HG03196 (cell line): ENCODE measurements around the gene RPL7A.
"Not testable (repeated sequence)": the region's sequence is repeated elsewhere in the genome, so short reads cannot be mapped to it uniquely, and the experiment has no call there.

Source experiments
- ATAC-seq: cut with Tn5 transposase; IDR thresholded peaks from one replicate; pipeline ENCODE4 v1.9.1; 2021; ENCODE audit not compliant: unreplicated experiment

The RPL7A gene

DNA sequence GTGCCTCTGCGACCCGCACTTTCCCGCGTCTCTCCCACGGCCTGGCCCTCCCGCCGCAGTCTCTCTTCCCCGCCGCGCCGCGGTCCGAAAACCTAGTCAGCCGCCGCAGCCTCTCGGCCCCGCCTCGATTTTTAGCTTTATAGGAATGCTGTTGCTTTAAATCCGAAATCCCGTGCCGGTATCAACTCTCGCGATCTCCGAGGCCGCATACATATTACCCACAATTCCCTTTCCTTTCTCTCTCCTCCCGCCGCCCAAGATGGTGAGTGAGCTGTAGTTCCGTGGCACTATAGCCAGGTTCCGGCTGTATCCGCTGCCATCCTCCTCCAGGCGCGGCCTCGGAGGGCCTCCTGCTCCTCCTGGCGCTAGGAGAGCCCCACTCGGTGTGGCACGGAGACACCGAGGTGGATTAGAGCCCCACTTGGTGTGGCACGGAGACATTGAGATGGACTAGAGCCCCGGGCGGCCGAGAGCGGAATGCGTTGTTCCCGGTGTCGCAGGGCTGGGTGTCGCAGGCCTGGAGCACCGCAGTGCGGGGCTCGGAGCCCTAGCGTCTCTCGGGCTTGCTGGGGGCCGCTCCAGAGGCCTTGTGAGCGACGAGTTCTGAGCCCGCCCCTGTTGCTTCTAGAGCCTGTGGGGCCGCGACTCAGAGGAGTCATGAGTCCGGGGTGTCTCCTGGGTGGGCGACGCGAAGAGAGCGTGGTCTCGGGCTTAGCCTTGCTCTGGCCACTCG, at the start of gene RPL7A, which contains the start of gene MED22:
TSS of gene RPL7A (plus strand) at position 234 of the 733 bp plus-strand sequence. CDS start at position 260, 26 bp downstream.
TSS of gene MED22 (minus strand) at position 147 of the 733 bp plus-strand sequence. CDS start 1,469 bp downstream, outside the sequence.
- ATAC-seq: peak; percentile 74

DNA sequence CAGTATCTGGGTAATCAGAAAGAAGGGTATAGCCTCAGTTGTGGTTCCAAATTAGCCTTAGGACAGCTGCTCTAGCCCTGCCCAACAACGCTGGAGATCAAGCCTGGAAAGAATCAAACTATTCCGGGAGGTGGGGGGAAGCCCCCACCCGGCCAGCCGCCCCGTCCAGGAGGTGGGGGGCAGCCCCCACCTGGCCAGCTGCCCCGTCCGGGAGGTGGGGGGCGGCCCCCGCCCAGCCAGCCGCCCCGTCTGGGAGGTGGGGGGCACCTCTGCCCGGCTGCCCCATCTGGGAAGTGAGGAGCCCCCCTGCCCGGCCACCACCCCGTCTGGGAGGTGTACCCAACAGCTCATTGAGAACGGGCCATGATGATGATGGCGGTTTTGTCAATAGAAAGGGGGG, 48.0 kb upstream of the RPL7A start:
- ATAC-seq: not testable (repeated sequence)

DNA sequence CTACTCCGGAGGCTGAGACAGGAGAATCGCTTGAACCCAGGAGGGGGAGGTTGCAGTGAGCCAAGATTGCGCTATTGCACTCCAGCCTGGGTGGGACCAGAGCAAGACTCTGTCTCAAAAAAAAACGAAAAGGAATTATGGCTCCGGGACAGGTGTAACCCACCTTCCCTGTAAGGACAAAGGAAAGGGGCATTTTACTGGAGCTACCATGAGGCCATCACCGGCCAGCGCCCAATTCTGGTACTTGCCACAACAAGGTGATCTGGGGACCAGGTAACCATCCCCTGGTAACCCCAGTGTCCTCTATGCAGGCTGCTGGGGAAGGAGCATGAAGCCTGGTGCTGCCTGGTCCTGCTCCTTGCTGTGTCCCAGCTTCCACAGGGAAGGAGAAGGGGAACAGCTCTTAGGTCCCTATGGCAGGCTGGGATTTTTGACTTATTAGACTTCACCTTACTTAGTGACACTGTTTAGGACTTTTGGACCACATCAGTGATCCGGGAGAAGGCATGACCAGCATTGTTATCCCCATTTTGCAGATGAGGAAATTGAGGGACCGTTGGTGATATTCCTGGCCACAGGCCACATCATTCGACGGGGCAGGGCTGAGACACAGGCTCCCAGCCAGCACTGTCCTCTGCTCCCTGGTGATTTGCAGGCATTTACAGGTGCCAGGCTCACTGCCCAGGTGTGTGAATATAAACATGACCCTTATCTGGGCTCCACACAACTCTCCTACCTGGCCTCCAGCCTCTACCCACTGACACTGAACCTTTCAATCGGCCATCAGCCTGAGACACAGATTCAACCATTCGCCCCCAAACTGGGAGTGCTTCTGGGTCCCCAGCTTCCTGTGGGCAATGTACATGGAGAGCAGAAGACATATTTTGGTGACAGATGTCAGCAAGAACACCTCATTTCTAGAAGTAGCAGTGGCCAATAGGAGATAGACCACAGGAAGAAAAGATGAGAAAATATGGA, 46.5 kb upstream of the RPL7A start:
- no peak for ATAC-seq

DNA sequence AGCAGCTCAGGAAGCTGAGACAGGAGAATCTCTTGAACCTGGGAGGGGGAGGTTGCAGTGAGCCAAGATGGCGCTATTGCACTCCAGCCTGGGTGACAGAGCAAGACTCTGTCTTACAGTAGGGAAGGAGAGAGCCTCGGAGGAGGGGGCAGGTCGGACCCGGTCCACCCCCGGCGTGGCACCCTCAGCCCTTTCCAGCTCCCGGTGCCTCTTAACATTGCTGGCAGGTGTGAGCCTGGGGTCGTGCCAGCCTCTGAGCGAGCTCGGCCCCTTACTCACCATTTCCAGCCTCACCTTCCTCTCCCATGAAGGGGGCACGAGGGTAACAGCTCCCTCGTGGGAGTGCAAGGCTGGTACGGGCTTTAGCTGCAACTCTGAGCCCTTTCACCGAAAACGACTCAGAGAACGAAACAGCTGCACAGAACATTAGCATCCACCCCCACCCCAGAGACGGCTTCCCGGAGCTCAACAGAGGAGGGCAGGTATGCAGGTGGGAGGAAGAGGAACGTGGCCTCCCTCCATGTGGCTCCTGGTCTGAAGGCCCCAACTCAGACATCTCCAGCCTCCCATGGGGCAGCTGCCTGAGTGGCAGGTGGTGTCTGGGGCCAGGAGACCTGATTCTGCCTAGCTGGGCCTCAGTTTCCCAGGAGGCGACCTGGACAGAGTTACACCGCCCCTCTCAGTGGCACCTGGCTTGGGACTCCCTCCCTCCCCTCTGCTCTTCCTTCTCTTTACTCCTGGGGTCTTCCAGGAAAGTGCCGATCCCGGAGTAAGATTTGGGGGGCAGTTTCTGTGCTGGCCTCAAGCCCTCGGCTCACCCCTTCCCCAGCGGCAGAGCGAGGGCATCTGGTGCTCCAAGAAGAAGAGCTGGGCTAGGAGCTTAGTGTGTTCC, 44.5 kb upstream of the RPL7A start:
- no peak for ATAC-seq

DNA sequence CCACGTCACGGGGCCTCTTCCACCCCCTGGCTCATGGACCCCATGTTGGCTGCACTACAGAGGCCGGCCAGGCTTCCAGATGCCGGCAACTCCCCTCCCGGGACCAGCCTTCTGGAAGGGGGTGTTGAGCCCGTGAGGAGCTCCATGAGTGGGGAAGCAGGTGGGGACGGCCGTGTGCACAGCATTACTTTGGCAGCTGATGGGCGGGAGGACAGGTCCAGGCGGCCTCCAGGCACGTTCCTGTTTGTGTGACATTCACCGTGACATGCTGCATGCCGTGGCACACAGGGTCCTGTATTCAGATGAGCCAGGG, 43.9 kb upstream of the RPL7A start:
- no peak for ATAC-seq

DNA sequence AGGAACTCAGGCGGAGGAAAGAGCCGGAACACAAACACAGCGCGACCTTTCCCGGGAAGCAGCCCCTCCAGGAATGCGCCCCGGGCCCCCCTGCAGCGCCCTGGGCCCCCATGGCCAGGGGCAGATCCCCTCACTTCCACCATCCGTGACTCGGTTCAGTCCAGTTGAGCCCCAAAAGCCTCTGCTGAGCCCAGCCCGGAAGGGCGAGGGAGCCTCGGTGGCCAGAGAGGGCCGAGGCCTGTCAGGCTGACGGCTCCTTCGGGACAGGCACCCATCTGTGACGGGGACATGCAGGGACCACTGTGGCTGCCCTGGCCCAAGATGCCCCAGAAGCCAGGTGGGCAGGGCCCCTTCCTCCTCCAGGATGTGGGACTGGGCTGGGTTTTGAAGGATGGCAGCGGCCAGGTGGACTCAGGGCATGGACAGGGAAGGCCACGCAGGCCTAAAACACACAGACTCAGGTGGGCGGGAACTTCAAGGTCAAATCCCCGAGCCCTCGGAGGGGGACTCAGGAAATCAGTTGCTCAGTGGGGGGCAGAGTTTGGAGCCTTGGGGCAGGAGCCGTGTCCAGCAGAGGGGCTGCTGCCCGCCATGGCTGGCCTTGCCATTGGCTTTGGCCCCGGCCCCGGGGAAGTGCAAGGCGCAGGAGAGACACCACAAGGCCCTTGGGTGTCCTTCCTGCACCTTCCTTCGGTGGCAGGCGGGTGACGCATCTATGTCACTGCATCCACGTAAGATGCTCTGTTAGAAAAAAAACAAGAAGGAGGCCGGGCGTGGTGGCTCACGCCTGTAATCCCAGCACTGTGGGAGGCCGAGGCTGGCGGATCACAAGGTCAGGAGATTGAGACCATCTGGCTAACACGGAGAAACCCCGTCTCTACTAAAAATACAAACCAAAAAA, 43.3 kb upstream of the RPL7A start:
- no peak for ATAC-seq

DNA sequence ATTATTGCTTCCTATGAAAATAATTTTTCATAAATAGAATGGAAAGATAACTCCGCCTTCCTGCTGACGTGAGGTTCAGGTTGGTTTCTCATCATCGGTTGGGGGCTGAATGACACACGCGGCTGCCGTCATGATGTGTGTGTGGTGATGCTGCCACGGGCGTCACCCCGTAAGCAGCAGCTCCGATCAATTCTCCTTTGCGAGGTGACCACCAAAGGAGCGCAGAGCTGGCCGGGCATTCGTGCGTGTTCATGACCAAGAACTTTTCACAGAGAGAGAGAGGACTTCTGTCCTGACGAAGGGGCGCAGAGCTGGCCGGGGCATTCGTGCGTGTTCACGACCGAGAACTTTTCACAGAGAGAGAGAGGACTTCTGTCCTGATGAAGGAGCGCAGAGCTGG, 42.3 kb upstream of the RPL7A start:
- no peak for ATAC-seq

DNA sequence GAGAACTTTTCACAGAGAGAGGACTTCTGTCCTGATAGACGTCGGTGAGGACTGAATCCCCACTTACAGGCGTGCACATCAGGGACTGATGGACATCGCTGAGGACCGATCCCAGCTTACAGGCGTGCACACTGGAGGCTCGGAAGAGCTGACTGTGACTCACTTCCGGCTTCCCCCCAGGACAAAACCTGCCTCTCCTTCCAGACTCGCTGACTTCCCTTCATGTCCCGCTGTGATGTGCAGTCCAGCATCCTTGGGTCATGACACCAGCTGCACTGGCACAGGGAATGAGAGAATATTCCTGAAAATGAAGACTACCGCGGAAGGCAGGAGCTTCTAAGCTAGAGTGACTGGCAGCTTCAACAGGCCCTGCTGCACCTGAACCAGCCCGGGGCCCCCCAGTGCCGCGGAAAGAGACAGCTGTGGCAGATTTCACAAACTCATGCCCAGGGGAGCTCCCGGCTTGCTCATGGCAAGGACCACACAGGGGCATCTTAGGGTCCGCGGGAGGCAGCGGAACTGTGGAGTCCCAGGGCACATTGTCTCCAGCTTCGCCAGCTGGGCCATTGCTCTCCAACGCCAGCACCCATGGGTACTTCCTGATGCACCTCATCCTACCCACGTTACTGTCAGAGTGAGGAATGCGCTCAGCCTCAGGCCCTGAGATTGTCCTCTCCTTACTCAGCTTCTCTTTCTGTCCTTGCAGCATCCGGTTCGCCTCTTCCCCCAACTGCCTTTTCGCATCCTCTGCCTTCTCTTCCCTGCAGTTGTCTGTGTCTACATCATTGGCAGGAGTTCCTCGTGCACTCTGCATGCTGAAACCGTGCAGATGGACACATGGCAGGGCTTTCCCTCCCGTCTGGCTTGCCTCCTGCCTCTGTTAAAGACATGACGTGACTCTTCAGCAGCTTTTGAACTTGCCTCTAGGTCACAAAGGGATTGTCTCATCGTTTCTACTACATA, 41.5 kb upstream of the RPL7A start:
- ATAC-seq: no peak

DNA sequence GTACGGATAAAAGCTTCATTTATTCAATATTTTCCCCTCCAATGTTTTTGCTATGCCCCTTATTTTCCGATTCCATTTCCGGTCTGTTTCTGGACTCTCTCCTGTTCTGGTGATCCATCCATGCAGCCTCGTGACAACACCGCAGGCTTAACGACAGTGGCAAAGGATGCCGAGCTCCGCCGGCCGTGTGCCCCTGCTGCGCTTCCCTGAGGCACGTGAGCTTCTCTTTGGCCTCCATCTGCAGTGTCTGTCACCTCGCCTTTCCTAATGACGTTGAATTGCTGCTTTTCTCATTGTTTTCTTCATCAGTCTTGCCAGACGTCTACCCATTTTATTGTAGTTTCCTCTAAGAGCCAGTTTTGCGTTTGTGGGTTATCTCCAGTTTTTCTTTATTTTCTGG, 40.7 kb upstream of the RPL7A start:
- no peak for ATAC-seq

DNA sequence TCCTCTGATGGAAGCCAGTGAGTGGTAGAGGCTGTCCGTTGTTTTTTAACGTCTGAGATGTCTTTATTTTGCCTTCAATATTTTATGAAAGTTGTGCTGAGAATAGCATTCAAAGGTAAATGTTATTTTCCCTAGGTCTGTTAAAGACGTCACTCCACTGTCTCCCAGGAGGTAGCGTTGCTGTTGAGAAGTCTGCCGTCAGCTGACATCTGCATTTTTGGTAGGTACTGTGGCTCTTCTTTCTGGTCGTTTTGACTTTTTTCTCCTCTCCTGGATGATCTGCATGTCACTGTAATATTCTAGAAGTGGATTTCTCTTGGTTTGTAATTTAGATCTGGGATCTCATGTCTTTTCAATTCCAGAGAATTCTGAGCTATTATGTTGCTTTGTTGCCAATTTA, 38.4 kb upstream of the RPL7A start:
- ATAC-seq: no peak

DNA sequence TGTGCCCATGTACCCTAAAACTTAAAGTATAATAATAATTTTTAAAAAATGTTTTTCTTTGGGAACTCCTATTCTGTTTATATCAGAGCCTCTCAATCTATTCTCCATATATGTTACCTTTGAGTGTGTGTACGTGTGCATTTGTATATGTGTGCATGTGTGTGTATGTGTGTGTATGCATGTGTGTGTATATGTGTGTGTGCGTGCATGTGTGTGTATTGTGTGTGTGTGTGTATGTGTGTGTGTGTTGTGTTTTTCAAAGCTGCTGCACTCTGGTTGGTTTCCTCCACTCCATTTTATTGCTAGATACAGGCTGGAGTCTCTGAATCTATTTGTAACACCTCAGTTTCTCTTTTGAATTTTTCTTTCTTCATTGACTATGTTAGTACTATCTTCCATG, 32.0 kb upstream of the RPL7A start:
- ATAC-seq: no peak

DNA sequence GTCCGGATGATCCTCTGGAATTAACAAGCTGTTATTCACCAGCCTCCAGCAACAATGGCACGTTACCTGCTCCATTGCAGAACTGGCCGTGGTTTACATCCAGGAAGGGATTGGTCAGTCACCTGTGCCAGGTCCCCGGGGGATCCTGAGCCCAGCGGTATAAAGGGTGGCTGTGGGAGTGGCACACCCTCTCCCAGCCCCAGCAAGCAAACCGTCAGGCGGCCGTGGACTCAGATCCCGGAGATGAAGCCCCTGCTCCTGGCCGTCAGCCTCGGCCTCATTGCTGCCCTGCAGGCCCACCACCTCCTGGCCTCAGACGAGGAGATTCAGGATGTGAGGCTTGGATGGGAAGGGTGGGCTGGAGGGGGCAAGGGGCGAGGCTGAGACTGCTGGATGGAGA, 30.5 kb upstream of the RPL7A start:
- ATAC-seq: not testable (repeated sequence)

DNA sequence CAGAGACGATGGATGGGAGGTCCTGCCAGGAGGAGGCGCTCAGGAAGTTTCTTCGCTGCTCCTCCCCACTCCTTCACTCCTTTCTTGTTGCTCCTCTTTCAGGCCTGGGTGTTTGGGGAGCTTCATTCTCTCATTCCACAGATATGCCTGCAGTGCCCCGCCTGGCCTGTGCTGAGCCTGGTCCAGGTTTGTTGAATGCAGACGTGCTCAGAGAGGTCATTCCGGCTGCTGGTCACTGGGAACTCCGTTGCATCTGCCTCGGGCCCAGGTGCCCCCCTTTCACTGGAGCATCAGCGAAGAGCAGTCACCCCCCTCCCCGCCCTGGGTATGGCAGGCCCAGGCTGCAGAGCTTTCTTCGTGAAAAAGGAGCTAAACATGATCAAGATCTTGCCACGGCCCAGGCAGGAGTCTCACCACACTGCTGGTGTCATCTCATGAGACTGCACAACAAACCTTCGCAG, 27.6 kb upstream of the RPL7A start:
- ATAC-seq: no peak

DNA sequence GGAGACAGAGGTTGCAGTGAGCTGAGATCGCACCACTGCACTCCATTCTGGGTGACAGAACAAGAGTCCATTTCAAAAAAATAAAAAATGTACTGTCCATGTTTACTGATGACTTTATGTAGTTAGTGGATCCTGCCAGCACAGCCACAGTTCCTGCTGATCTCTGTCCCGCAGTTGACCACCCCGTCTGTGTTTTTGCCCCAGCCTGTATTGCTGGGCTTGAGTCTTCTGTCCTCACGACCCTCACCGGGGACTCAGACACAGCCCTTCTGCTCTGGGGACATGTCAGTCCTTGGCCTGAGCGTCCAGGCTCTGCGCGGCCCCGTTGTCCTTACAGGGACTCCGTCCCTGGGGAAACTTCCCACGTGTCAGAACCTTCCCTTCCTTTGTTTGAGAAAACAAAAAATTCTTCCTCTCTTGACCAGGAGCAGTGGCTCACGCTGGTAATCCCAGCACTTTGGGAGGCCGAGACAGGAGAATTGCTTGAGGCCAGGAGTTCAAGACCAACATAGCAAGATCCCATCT, 26.5 kb upstream of the RPL7A start:
- no peak for ATAC-seq

DNA sequence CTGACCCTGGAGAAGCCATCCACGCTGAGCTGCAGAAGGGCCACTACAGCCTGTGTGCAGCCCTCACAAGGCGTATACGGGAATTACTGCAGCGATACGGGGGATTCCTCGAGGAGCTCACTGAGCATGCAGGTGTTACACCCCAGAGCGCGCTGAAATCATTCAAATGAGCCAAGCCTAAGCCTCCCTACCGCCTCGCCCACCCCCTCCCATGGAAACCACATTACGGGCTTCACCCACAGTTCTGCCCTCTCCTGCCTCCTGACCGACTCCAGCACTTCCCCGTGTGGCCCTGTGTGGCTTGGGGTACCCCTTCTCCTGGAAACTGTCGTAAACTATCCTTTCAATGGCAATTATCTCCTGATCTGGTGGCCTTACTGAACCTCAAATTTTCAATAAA, 25.3 kb upstream of the RPL7A start:
- no peak for ATAC-seq

DNA sequence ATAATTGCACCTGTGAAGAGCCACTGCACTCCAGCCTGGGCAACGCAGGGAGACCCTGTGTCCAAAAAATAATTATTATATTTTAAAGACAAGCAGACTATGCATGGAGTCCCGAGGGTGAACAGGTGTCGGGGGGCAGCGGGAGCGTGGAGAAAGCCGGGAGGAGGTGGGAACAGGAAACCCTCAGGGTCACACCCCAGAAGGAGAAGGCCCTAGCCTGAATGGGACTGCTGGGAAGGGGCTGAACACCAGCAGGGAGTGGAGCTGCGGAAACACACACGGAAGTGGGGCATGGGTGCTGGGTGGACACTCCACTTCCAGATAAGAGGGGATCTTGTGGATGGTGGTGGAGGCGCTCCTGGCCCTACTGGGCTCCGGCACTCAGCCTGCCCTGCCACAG, 24.8 kb upstream of the RPL7A start:
- no peak for ATAC-seq

DNA sequence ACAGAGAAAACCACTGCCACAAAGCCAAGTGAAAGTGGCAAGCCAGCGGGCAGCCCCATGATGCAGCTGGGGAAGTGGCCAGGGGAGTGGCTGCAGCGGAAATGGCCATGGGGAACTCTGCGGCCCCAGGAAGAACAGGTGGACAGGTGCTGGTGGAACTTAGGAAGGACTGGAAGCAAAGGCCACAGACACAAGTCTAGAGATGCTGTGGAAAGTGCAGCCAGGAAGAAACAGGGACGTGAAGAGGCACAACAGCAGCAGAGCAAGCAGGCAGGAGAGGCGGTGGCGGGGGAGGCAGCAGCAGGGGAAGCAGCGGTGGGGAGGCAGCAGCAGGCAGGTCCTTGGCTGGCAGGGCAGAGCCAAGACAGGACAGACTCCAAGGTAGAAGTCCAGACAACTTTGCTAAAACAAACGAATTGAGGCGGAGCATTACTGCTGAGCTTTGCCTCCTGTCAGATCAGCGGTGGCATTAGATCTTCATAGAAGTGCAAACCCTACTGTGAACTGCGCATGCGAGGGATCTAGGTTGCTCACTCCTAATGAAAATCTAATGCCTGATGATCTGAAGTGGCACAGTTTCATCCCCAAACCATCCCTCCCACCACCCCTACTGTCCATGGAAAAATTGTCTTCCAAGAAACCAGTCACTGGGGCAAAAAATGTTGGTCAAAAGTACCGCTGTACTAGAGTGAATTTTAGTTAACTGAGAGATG, 23.9 kb upstream of the RPL7A start:
- ATAC-seq: no peak

DNA sequence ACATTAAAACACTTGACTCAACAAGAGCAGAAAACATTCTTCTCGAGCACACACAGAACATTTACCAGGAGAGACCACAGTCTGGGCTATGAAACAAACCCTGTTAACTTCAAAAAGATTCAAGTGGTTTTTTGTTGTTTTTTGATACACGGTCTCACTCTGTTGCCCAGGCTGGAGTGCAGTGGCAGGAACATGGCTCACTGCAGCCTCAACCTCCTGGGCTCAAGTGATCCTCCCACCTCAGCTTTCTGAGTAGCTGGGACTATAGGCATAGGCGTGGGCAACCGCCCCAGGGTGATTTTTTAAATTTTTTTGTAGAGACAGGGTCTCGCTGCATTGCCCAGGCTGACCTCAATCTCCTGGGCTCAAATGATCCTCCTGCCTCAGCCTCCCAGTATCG, 21.0 kb upstream of the RPL7A start:
- not testable (repeated sequence) for ATAC-seq
